GM21717 (cell line): Measurements from ENCODE around the gene ABHD2.
A peak's percentile ranks its signal among the peaks of the same experiment; 100 is the strongest.
"Not testable (repeated sequence)": the region's sequence is repeated elsewhere in the genome, so short reads cannot be mapped to it uniquely, and the experiment has no call there.

Experiments used
- ATAC-seq: cut with Tn5 transposase; IDR thresholded peaks from one replicate; pipeline ENCODE4 v1.9.1; 2021; ENCODE audit warnings: mild to moderate bottlenecking, moderate library complexity; ENCODE audit not compliant: unreplicated experiment

Gene ABHD2

DNA sequence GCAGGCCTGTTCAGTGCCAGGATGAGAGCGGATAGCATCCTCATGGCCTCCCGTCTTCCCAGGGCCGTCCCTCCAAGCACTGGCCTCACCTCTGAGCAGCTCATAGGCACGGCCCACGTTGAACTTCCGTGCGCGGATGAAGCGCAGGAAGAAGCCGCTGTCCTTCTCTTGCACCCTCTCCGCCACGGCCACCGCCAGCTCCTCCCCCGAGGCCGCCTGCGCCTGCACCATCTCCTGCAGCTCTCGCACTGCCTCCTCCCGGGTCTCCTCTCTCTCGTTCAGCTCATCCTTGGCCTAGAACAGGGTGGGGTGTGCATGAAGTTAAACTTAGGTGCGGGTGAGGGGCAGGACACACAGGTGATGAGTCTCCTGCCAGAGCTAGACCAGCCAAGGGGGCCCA lies 128.8 kb downstream of the ABHD2 start:
- no peak for ATAC-seq

DNA sequence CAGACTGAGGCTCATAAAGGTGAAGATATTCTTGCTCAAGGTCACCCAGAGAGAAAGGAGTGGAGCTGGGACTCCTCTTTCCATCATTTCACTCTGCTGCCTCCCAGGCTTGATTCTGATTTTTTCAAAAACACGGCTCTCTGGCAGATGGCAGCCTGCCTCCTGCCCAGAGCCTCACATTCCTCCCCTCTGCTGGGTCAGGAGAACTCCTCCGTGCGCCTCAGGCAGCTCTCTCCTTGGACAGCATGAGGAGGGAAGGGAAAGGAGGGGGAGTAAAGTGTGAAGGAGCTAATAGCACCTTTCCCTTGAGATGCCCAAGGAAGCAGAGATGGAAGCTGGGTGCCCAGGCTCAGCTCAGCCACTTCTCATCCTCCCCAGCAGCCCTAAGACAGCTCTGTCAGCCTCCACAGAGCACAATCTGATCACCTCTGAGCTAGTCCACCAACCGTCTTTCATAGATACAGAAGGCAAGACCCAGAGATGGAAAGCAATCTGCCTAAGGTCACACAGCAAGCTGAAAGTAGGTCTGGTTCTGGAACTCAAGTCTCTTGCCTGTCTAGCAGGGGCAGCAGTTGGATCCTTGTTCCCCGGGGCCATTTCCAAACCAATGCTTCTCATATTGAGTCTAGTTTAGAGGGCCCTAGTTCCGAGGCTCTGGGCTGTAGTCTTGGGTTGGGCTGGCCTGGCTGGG lies 129.6 kb downstream of the ABHD2 start:
- no peak for ATAC-seq

GRCh38 chr15:89218531-89218930 lies 130.3 kb downstream of the ABHD2 start:
- no peak for ATAC-seq

- no peak for ATAC-seq
Measured at GRCh38 chr15:89221543-89221942, 133.3 kb downstream of the ABHD2 start, which contains the start of gene RLBP1. Gene RLBP1 (minus strand): TSS chr15:89221579. CDS start chr15:89218975, 2,604 bp downstream.

- ATAC-seq: no peak
Measured at GRCh38 chr15:89225588-89225987, 137.3 kb downstream of the ABHD2 start.

DNA sequence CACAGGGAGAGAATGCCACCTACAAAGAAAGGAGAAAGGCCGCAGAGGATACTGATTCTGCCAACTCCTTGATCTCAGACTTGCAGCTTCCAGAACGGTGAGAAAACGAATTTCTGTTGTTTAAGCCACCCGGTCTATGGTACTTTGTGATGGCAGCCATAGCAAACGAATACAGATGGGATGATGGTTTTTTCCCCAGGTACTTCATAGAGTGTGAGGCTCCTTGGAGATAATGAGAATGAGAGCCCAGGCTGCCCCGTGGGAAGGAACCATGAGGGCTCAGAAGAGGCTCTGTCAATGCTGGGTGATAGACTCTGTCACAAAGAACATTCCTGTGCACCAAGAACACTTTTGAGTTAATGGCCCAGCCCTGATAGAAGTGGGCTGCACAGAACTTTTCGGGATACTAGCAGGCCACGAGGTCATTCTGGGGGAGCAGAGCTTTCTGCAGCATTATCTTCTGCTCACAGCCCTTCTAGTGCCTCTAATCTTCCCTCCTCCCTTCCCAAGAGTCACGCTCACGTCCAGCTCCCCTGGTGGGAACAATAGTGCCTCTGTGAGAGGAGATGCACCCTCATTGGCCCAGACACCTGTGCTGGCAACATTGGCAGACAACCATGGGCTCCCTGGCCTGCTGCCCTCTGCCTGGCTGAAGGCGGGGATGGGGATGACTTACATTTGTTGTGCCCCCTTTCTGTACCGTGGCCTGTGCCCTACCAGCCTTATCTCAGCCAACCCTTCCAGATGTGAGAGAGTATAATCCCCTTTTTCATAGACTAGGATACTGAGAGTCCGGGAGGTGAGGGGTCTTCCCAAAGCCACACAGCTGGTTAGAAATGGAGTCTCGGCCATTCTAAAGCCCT lies 138.3 kb downstream of the ABHD2 start:
- no peak for ATAC-seq

DNA sequence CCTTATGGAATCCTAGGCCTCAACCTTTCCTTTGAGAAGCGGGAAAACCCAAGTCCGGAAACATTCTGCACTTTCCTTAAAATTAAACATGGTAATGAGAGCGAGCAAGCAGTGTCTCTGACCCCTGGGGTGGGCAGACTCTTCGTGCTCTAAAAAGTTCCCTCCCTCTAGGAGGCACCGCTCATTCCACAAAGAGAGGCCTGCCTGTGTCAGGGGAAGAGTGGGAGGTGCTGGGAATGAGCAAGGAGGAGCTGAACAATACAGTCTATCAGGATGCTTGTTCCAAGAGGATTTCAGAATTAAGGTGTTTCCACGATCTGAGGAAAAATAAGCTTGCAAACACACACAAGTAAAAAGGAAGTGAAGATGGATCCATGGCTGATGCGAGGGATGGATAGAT lies 139.2 kb downstream of the ABHD2 start:
- no peak for ATAC-seq

- ATAC-seq: no peak
Measured at GRCh38 chr15:89230277-89230676, 142.0 kb downstream of the ABHD2 start.

GRCh38 chr15:89231832-89232231 lies 143.6 kb downstream of the ABHD2 start:
- ATAC-seq: no peak

GRCh38 chr15:89239883-89240810 lies 151.9 kb downstream of the ABHD2 start:
- not testable (repeated sequence) for ATAC-seq

GRCh38 chr15:89243046-89243690 lies 154.9 kb downstream of the ABHD2 start:
- ATAC-seq: no peak

- peak; percentile 93 for ATAC-seq
Measured at GRCh38 chr15:89243691-89244573, 155.7 kb downstream of the ABHD2 start, which contains the start of gene FANCI. Gene FANCI (plus strand): TSS chr15:89243979. CDS start chr15:89247648, 3,669 bp downstream.

DNA sequence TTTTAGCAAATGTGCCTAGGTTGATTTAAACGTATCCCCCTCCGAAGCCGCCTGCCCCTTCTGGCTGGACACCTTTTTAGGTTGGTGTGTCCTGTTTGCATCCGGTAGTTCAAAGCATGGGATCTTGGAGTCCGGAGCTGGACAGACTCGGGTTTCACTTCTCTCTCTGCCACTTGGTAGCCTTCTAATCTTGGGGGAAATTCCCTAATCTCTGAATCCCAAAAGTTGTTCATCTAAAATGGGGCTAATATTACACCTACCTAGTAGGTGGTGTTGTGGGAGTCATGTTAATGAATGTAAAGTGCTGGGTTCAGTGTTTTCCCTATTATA lies 156.3 kb downstream of the ABHD2 start:
- ATAC-seq: no peak

- ATAC-seq: no peak
Measured at GRCh38 chr15:89247446-89247845, 159.2 kb downstream of the ABHD2 start.

DNA sequence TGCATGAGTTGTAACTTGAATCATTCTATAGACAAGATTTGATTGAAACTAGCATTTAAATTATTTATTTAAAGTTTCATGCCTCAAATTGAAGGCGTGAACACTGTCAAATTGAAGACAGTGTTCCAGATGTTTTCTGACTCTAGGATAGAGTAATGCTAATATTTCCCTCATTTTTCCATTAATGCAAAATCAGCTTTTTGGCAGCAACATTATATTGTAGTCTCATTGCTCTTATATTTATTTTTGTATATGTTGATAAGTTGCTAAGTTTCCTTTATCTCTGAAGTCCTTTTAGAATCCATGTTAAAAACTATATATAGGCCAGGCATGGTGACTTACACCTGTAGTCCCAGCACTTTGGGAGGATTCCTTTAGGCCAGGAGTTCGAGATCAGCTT lies 160.3 kb downstream of the ABHD2 start:
- ATAC-seq: no peak

GRCh38 chr15:89250142-89250541 lies 161.9 kb downstream of the ABHD2 start:
- ATAC-seq: not testable (repeated sequence)
